Measurements from ENCODE around the gene MACROD2. TPM values are rescaled to one million over a fixed set of nuclear protein-coding genes. Genes with fewer than 3 reads are reported as not detected.

The MACROD2 gene
- polyA plus RNA-seq, 1 donor (not counting 4 experiments of a cell fraction or from before 2014, with no cell fraction given): 0.71 TPM

GRCh38 chr20:14957402-14957801 is 962.1 kb downstream of the MACROD2 start:
- Histone ChIP-seq H3K9me1 (ENCODE audit: control insufficient read depth, extremely low read depth, insufficient read depth, low read length) (no peaks in the 10 kb centered on the region), H2AFZ (ENCODE audit: control insufficient read depth, low read length) (no peak overlapping the region), H3K4me2 (ENCODE audit: control insufficient read depth, extremely low read depth, insufficient read depth, low read depth, low read length) (no peak overlapping the region), H3K79me2 (ENCODE audit: control insufficient read depth, insufficient read depth, low read length) (no peaks in the 10 kb centered on the region), H3K27me3 (ENCODE audit: control insufficient read depth, extremely low read depth, insufficient read depth, low read length) (no peaks in the 10 kb centered on the region), H3K9me3 (ENCODE audit: control insufficient read depth, low read depth, low read length) (no peaks in the 10 kb centered on the region), H3K9ac (ENCODE audit: control insufficient read depth, extremely low read depth, insufficient read depth, low read length) (no peak overlapping the region), H3K36me3 (ENCODE audit: control insufficient read depth in 2 of 2, extremely low read depth in 1 of 2, insufficient read depth in 2 of 2, low read length in 2 of 2) (no peaks in the 10 kb centered on the region), H3K27ac (ENCODE audit: control insufficient read depth, insufficient read depth, low read length) (no peak overlapping the region), H4K20me1 (ENCODE audit: control insufficient read depth, extremely low read depth, insufficient read depth, low read length) (no peaks in the 10 kb centered on the region), H3K4me1 (ENCODE audit: control insufficient read depth, extremely low read depth, insufficient read depth, low read length) (peaks cover 20% of the 10 kb centered on the region), H3K4me3 (ENCODE audit: control insufficient read depth in 2 of 3, extremely low read depth in 1 of 3, insufficient read depth in 2 of 3, low read depth in 1 of 3, low read length in 3 of 3) (no peak overlapping the region)
- FAIRE-seq (no peak), DNase-seq (ENCODE audit: low read depth, low spot score) (no peak)
- dilution Hi-C loops (cut with MboI; ENCODE audit: extremely low pct_ligation_motif_present, low sequenced_read_pairs): no loop called here
- TF ChIP-seq CTCF (optimal IDR thresholded peaks at IDR 0.05 in 1 of 3, IDR thresholded peaks at IDR 0.05 in 1 of 3, conservative IDR thresholded peaks at IDR 0.05 in 1 of 3; ENCODE audit: extremely low read depth in 1 of 3, insufficient read depth in 2 of 3, low read length in 3 of 3): no peak
- no peak for TF ChIP-seq EZH2 (IDR thresholded peaks at IDR 0.05; ENCODE audit: low read length)

GRCh38 chr20:14958626-14959025 is 963.3 kb downstream of the MACROD2 start:
- Histone ChIP-seq H3K4me2 (ENCODE audit: control insufficient read depth, extremely low read depth, insufficient read depth, low read depth, low read length) (no peak overlapping the region), H3K4me1 (ENCODE audit: control insufficient read depth, extremely low read depth, insufficient read depth, low read length) (peaks cover 30% of the 10 kb centered on the region), H3K9me3 (ENCODE audit: control insufficient read depth, low read depth, low read length) (no peaks in the 10 kb centered on the region), H3K36me3 (ENCODE audit: control insufficient read depth in 2 of 2, extremely low read depth in 1 of 2, insufficient read depth in 2 of 2, low read length in 2 of 2) (no peaks in the 10 kb centered on the region), H3K4me3 (ENCODE audit: control insufficient read depth in 2 of 3, extremely low read depth in 1 of 3, insufficient read depth in 2 of 3, low read depth in 1 of 3, low read length in 3 of 3) (no peak overlapping the region), H4K20me1 (ENCODE audit: control insufficient read depth, extremely low read depth, insufficient read depth, low read length) (no peaks in the 10 kb centered on the region), H3K27me3 (ENCODE audit: control insufficient read depth, extremely low read depth, insufficient read depth, low read length) (no peaks in the 10 kb centered on the region), H3K9ac (ENCODE audit: control insufficient read depth, extremely low read depth, insufficient read depth, low read length) (no peak overlapping the region), H3K9me1 (ENCODE audit: control insufficient read depth, extremely low read depth, insufficient read depth, low read length) (no peaks in the 10 kb centered on the region), H3K27ac (ENCODE audit: control insufficient read depth, insufficient read depth, low read length) (peak overlapping the region; percentile 71), H2AFZ (ENCODE audit: control insufficient read depth, low read length) (peak overlapping the region; percentile 7), H3K79me2 (ENCODE audit: control insufficient read depth, insufficient read depth, low read length) (no peaks in the 10 kb centered on the region)
- no peak for TF ChIP-seq CTCF (optimal IDR thresholded peaks at IDR 0.05 in 1 of 3, IDR thresholded peaks at IDR 0.05 in 1 of 3, conservative IDR thresholded peaks at IDR 0.05 in 1 of 3; ENCODE audit: extremely low read depth in 1 of 3, insufficient read depth in 2 of 3, low read length in 3 of 3)
- no peak for TF ChIP-seq EZH2 (IDR thresholded peaks at IDR 0.05; ENCODE audit: low read length)
- FAIRE-seq (peak; percentile 41), DNase-seq (ENCODE audit: low read depth, low spot score) (no peak)
- dilution Hi-C loops (cut with MboI; ENCODE audit: extremely low pct_ligation_motif_present, low sequenced_read_pairs): no loop called here
